Measurements from ENCODE around the gene SNX20. TPM values are rescaled to one million over a fixed set of nuclear protein-coding genes. Genes with fewer than 3 reads are reported as not detected.

The SNX20 gene
- total and polyA plus RNA-seq, 2 donors (not counting 3 experiments of a cell fraction or from before 2014, with no cell fraction given): not detected

DNA sequence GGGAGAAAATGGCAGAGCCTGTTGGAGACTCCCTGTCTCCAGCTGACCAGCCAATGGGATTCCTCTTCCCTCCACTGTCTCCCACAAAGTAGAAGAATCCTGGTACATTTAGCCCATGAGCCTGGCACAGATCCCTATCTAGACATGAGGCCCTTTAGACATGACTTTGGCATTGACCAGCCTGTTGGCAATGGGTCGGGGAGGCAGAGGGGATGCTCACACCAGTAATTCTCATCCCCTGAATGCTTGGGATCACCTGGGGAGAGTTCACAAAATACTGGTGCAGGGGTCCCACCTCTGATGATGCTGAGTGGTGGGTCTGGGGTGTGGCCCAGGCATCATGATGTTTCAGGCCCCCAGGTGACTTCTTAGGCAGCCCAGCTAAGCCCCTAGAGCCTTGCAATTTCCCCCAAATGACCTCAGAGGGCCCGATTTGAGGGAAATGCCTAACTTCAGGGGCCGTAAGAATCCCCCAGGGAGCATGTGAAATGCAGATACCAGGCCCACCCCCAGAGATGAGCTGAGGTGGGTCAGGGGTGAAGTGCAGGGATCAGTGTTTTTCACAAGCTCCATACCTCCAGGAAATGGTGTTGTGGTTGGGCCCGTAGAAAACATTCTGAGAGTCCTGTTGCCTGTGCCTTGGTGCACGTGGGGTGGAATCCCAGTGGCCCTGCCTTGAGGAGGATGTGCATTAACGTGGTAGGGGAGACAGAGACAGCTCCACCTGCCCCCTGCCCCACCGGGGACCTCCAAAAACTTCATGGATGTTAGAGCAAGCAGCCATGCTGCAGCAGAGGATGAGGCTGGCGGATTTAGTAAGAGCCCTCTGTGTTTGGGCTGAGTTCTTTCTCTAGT, 42.1 kb downstream of the SNX20 start:
- H3K4me3 ChIP-seq (replicated peaks in 1 of 3; ENCODE audit: insufficient read depth in 1 of 3, low read depth in 1 of 3, low read length in 3 of 3): no peak overlapping the region
- H3K9me3 ChIP-seq (replicated peaks; ENCODE audit: control insufficient read depth, insufficient read depth, low read length): no peaks in the 10 kb centered on the region
- DNase-seq (ENCODE audit: low read depth, low spot score): no peak
- H3K4me1 ChIP-seq (ENCODE audit: control insufficient read depth, extremely low read depth, insufficient read depth, low read length): no peaks in the 10 kb centered on the region
- no peaks in the 10 kb centered on the region for H3K9me1 ChIP-seq (replicated peaks; ENCODE audit: control insufficient read depth, extremely low read depth, insufficient read depth, low read length)
- intact Hi-C loops (cut with micrococcal nuclease) (no loop called here), dilution Hi-C loops (cut with MboI; ENCODE audit: extremely low pct_ligation_motif_present, low sequenced_read_pairs) (no loop called here)
- no peak overlapping the region for H2AFZ ChIP-seq (ENCODE audit: low read depth, low read length)
- no peak overlapping the region for H3K9ac ChIP-seq (replicated peaks; ENCODE audit: extremely low read depth, insufficient read depth, low read length)
- POLR2A ChIA-PET: no interaction called here
- H3K79me2 ChIP-seq (ENCODE audit: control insufficient read depth, insufficient read depth, low read length): no peaks in the 10 kb centered on the region
- no TSS peak for BruUV-seq (replicated peaks)
- no peak overlapping the region for H3K4me2 ChIP-seq (ENCODE audit: insufficient read depth, low read length)
- TF ChIP-seq POLR2A (IDR thresholded peaks at IDR 0.05; ENCODE audit: low read depth, low read length) (no peak), MYC (IDR thresholded peaks at IDR 0.05; ENCODE audit: low read depth, low read length) (no peak), EZH2 (IDR thresholded peaks at IDR 0.05; ENCODE audit: borderline replicate concordance, low read depth, low read length, severe bottlenecking) (no peak), JUN (IDR thresholded peaks at IDR 0.05; ENCODE audit: borderline replicate concordance, insufficient read depth, insufficient read length, low read depth) (no peak), GATA2 (IDR thresholded peaks at IDR 0.05; ENCODE audit: insufficient read depth, insufficient read length, low read depth, low read length) (no peak), POLR2AphosphoS5 (IDR thresholded peaks at IDR 0.05; ENCODE audit: insufficient read depth, low read depth, low read length) (no peak), FOS (IDR thresholded peaks at IDR 0.05; ENCODE audit: borderline replicate concordance, insufficient read depth, low read length) (no peak)
- TF ChIP-seq, protein P1, sequence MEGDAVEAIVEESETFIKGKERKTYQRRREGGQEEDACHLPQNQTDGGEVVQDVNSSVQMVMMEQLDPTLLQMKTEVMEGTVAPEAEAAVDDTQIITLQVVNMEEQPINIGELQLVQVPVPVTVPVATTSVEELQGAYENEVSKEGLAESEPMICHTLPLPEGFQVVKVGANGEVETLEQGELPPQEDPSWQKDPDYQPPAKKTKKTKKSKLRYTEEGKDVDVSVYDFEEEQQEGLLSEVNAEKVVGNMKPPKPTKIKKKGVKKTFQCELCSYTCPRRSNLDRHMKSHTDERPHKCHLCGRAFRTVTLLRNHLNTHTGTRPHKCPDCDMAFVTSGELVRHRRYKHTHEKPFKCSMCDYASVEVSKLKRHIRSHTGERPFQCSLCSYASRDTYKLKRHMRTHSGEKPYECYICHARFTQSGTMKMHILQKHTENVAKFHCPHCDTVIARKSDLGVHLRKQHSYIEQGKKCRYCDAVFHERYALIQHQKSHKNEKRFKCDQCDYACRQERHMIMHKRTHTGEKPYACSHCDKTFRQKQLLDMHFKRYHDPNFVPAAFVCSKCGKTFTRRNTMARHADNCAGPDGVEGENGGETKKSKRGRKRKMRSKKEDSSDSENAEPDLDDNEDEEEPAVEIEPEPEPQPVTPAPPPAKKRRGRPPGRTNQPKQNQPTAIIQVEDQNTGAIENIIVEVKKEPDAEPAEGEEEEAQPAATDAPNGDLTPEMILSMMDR (IDR thresholded peaks at IDR 0.05; ENCODE audit: extremely low read depth in 1 of 2, insufficient read depth in 1 of 2, low read depth in 1 of 2, low read length in 2 of 2): no peak
- TF ChIP-seq, protein P2, sequence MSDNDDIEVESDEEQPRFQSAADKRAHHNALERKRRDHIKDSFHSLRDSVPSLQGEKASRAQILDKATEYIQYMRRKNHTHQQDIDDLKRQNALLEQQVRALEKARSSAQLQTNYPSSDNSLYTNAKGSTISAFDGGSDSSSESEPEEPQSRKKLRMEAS (IDR thresholded peaks at IDR 0.05; ENCODE audit: insufficient read depth, insufficient read length): no peak
- H4K20me1 ChIP-seq (replicated peaks; ENCODE audit: control insufficient read depth, extremely low read depth, insufficient read depth, low read length): no peaks in the 10 kb centered on the region
- CTCF ChIA-PET: no interaction called here
- FAIRE-seq: no peak
- no peak overlapping the region for H3K27ac ChIP-seq (ENCODE audit: insufficient read depth, low read depth, low read length)
- H3K27me3 ChIP-seq (ENCODE audit: control insufficient read depth in 2 of 2, insufficient read depth in 2 of 2, low read length in 2 of 2): no peaks in the 10 kb centered on the region
- H3K36me3 ChIP-seq (ENCODE audit: control insufficient read depth in 2 of 2, extremely low read depth in 1 of 2, insufficient read depth in 2 of 2, low read length in 2 of 2): no peaks in the 10 kb centered on the region
